GM18907 (cell line): ENCODE results near the gene FITM1.

ENCODE experiments used
- ATAC-seq: cut with Tn5 transposase; IDR thresholded peaks from one replicate; pipeline ENCODE4 v1.9.1; 2021; ENCODE audit warnings: mild to moderate bottlenecking, moderate library complexity; ENCODE audit not compliant: unreplicated experiment

FITM1 gene

DNA sequence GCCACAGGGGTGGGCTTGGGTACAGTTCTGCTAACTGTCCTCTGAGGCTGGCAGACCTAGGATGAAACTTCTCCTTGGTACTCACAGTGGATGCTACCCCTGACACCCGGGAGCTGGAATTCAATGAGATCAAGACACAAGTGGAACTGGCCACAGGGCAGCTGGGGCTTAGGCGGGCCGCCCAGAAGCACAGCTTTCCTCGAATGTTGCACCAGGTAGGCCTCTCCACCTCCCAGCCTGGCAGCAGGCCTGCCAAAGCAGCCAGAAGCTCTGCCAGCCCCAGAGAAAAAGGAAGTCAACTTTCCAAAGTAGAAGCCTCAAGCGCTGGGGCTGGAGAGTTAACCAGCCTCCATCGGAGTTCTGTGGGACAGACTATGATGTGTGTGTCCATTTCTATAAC is 13.3 kb upstream of the FITM1 start:
- no peak for ATAC-seq

DNA sequence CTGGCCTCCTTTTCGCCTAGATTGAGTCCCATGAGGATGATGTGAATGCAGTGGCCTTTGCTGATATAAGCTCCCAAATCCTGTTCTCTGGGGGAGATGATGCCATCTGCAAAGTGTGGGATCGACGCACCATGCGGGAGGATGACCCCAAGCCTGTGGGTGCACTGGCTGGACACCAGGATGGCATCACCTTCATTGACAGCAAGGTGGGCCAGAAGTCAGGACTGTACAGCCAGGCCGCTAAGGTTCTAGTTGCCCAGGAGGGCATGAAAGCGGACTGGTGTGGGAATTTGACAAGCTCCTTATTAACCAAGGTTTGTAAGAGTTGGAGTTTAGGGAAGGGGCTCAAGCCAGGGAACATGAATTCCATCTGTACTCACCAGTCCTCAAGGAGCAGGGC is 10.8 kb upstream of the FITM1 start:
- ATAC-seq = no peak

- ATAC-seq = no peak
Measured at GRCh38 chr14:24121210-24121609, 9.2 kb upstream of the FITM1 start.

GRCh38 chr14:24122416-24122815 is 8.0 kb upstream of the FITM1 start:
- ATAC-seq = no peak

- no peak for ATAC-seq
Measured at GRCh38 chr14:24122898-24123297, 7.6 kb upstream of the FITM1 start.

DNA sequence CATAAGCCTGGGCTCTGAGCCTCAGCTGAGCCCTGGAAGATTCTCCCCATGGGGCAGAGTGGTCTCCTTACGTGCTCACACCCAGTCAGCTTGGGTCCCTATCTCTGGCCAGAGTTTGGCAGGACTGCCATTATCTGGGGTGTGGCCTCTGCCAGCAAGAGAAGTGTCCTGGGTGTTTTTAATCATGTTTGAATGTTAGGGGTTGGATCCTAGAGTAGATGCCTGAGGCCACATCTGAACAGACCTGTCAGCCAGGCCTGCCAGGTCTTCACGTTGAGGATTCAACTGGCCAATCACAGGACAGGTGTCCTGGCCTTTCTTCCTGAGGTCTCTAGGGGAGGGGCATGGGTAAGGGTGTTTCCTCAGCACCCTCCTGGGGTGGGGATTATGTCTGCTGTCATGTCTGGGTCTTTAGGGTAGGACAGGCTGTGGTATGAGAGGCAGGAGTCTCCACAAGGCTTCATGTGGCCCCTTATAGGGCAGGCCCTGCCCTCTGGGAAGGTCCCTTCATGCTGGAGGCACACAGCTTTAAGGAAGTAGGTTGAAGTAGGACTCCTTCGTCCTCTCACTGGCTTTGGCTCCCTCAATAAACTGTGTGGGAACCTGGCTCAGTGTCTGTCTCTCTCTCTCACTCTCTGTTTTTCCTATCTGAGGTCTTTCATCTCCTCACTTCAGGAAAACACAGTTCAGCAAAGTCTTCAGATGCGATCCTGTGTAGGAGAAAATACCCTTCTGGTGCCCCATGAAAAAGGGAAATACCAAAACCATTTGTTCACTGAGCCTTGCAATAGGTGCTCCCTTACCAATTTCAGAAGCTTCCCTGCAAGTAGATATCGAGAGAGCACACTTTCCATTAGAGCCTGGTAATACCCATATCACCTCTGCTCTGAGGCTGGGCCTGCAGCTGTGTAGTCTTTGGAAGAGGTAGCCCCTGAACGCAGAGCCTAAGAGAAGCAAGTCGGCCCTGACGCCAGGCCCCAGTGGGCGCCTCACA is 6.7 kb upstream of the FITM1 start:
- peak; percentile 71 for ATAC-seq

DNA sequence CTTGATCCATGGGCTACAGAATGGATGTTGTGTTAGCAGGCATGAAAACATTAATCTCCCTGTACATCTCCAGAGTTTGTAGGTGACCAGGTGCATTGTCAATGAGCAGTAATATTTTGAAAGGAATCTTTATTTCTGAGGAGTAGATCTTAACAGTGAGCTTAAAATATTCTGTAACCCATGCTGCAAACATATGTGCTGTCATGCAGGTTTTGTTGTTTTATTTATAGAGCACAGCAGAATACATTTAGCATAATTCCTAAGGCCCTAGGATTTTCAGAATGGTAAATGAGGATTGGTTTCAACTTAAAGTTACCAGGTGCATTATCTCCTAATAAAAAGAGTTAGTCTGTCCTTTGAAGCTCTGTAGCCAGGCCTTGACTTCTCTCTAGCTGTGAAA is 3.5 kb upstream of the FITM1 start:
- ATAC-seq = no peak

DNA sequence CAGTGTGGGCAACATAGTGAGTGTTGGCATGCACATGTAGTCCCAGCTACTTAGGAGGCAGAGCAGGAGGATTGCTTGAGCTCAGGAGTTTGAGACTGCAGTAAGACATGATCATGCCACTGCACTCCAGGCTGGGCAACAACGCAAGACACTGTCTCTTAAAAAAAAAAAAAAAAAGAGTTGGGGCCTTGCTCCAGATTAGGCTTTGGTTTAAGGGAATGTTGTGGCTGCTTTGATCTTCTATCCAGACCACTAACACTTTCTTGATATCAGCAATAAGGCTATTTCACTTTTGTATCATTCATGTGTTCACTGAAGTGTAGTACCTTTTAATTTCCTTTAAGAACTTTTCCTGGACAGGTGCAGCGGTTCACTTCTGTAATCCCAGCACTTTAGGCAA is 2.8 kb upstream of the FITM1 start:
- no peak for ATAC-seq

DNA sequence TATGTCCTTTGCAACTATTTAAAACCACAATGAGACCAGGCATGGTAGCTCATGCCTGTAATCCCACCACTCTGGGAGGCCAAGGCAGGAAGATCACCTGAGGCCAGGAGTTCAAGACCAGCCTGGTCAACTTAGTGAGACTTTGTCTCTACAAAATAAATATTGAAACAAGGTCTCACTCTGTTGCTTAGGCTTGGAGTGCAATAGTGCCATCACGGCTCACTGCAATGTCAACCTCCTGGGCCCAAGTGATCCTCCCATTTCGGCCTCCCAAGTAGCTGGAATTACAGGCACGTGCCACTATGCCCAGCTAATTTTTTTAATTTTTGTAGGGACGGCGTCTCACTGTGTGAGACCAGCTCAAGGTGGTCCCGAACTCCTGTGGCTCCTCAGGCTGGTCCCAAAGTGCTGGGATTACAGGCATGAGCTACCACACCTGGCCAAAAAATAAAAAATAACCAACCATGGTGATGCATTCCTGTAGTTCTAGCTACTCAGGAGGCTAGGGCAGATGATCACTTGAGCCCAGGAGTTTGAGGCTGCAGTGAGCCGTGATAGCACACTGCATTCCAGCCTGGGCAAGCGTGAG is 955 bp upstream of the FITM1 start:
- ATAC-seq = no peak

- no peak for ATAC-seq
Measured at GRCh38 chr14:24130717-24131548, 474 bp downstream of the FITM1 start.

DNA sequence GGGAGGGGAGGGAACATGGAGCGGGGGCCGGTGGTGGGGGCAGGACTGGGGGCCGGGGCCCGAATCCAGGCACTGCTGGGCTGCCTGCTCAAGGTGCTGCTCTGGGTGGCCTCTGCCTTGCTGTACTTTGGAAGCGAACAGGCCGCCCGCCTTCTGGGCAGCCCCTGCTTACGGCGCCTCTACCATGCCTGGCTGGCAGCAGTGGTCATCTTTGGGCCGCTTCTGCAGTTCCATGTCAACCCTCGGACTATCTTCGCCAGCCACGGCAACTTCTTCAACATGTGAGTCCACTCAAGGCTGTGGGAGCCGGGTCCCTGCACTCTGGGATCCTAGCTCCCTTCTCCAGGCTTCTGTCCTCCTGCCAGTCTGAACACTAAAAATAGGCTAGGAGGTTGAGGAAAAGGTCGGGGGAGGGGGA is 1.1 kb downstream of the FITM1 start:
- ATAC-seq = no peak

GRCh38 chr14:24132061-24132685 is 1.7 kb downstream of the FITM1 start:
- ATAC-seq = no peak

- ATAC-seq = no peak
Measured at GRCh38 chr14:24132976-24133375, 2.5 kb downstream of the FITM1 start.

DNA sequence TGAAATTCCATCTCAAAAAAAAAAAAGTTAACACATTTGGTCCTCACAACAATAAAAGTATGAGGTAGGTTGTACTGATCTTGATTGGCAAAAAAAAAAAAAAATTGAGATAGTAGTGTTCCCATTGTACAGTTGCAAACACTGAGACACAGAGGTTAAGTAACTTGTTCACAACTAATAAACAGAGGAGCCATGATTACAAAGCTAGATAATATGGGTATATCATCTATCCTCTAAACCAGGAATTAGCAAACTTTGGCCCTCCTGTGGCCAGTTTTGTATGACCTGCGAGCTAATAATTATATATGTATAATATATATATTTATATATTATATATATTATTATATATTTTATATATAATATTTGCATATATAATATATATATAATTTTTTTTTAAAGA is 3.3 kb downstream of the FITM1 start:
- no peak for ATAC-seq

- ATAC-seq = peak; percentile 6
Measured at GRCh38 chr14:24135584-24135833, 5.0 kb downstream of the FITM1 start.

DNA sequence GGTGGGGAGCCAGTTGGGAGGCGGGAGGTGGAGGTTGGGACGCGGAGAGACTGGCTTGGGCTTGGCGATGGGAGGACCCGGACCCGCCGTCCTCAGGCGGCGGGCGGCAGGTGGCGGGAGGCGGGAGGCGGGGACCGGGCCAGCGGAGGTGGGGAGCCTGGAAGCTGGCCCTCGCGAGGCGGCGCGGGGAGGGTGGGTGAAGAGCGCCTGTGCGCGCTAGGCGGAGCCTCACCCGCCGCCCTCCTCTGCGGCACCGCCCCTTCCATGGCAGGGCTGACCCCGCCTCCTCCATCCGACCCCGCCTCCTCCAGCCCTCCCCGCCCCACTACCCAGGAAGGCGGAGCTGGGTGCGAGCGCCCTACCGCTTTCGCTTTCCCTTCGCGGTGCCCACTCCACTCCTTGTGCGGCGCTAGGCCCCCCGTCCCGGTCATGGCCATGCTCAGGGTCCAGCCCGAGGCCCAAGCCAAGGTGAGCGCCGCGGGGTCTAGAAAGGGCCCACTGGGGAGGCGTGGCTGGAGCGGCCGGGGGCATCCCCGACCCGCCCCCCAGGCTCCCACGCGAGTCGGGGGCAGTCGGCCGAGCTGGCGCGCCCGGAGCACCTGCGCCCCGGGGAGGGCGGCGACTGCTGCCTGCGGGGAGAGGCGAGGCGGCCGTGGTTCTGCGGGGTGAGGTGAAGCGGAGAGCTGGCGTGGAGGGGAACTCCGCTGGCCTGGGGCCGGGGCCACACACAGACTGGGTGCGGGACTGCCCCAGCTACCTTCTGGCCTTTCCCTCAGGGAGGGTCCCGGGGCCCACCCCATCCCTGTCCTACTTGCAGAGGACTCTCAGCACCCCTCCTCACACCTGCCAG is 5.6 kb downstream of the FITM1 start, which contains the start of gene PSME1:
Gene PSME1, plus strand, starts transcription at position 361 of the 850 bp plus-strand sequence. Its CDS starts 69 bp downstream, at position 430.
- peak; percentile 82 for ATAC-seq

DNA sequence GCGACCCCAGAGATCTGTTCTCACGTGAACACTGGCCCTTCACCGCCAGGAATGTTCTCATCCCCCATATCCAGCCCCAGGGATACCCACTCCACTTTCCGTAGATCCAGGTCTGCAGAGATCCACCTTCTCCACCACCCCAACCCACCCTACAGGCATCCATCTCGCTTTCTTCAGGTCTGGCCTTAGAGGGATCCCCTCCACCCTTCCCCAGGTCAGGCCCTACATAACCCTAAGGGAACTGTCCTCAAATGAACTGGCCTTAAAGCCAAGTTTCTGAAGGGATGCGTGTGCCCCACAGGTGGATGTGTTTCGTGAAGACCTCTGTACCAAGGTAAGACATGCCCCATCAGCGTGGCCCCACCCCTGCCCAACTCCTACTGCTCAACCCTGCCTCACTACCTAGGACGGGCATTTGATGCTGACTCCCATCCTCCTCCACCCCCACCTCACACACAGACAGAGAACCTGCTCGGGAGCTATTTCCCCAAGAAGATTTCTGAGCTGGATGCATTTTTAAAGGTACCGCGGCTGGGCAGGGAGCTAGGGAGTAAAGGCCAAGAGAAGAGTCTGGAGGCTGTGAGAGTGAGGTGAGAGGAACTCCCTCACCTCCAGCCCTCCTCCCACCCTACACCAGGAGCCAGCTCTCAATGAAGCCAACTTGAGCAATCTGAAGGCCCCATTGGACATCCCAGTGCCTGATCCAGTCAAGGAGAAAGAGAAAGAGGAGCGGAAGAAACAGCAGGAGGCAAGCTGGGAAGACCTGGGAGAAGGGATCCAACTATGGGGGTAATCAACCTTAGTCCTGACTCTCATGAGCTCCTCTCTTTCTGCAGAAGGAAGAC is 6.4 kb downstream of the FITM1 start:
- no peak for ATAC-seq

GRCh38 chr14:24137529-24138395 is 7.3 kb downstream of the FITM1 start:
- no peak for ATAC-seq
